Activated CD4-positive, CD25-positive, alpha-beta regulatory T cell treated with anti-CD3 and anti-CD28 coated beads, Interleukin-2, amount 50 U/mL, for 72 hours (primary cell): ENCODE measurements around the gene DBF4B.

Experiments used
- DNase-seq: peaks from one replicate; pipeline ENCODE4 v3.0.0; 2021

Gene DBF4B

GRCh38 chr17:44779211-44780025 lies 71.0 kb downstream of the DBF4B start:
- DNase-seq, result peak; percentile 85

- DNase-seq, result no peak
These were observed 71.7 kb downstream of the DBF4B start for GRCh38 chr17:44780161-44780560.

DNA sequence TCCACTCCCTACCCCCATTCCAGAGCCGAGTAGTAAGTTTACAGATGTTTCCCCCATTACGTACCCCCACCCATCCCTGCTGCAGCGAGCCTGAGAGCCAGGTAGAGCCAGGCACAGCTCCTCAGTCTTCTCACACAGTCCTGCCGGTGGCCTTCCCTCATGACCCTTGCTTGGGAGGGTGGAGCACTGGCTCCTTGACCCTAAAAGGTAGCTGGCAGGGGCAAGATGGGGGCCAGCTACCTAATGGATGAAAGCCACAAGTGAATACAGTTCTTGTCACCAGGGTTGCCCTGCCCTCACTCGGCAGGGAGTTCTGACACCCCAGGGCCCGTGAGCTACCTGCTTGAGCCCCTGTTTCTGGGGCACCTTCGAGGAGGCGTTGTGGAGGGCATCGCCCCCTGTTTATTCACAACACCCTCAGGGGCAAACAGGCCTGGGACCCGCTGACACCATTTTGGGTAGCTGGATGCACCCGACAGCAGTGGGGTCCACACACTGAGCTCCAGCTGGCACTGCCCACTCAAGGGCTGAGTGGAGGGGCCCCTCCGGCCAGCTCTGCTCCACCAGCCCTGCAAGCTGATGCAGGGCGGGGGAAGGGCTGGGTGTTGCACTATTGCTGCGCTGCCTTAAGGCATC lies 72.5 kb downstream of the DBF4B start:
- DNase-seq, result no peak

DNA sequence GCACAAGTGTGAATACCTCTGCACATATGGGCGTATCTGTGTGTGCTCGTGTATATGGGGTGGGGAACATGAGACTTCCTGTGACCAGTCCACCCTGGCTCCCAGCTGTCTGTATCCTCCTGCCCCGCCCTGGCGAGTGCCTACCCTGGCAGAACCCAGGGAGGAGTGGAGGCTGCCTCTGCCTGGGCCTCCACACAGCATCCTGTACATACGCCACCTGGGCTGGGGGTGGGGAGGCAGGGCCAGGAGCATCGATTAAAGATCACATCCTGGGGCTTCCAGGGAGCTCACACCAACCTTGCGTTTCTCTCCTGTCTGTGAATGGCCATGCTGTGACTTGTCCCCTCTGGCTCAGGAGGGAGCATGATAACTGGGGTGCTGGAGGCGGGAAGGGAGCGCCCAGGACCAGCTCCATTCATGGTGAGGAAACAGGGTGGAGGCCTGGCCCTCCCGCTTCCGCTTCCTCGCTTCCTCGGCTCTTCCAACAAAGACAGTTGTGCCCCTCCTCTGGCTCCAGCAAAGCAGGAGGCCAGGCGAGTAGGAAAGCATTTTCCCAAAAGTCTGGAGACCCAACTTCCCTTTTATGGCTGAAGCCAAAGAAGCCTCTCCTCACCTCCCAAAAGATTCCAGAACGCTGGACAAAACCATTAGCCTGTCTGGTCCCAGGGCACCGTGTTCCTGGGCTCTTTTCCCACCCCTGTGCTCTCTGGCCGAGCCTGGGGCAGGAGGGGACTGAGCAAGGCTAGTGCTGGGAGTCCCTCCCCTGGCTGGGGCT lies 73.3 kb downstream of the DBF4B start:
- DNase-seq, result no peak

DNA sequence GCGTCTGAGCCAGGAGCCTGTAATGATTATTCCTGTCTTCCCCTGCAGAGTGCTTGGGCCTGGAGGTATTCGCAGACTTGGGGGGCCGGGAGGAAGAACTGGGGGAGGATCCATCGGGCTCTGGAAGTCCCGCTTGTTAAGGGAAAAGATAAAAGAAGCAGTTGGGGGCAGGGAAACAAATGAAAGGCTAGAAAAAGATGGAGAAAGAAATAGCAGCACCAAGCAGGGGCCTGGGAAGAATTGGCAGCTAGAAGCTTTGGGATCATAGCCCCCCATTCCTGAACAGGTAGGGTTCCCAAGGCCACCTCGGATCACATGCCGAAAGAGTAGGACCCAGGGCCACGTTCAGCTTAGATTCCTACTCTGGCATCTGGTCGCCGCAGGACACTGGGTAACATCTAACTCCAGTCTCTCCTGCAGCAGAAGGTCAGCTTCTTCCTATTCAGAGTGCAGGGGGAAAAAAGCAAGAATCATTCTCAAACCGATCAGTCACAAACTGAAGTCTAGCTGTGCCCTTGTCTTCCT lies 73.9 kb downstream of the DBF4B start:
- no peak for DNase-seq

- no peak for DNase-seq
These were observed 77.5 kb downstream of the DBF4B start for GRCh38 chr17:44785921-44786320.

GRCh38 chr17:44786551-44787081 lies 78.2 kb downstream of the DBF4B start:
- DNase-seq, result no peak

DNA sequence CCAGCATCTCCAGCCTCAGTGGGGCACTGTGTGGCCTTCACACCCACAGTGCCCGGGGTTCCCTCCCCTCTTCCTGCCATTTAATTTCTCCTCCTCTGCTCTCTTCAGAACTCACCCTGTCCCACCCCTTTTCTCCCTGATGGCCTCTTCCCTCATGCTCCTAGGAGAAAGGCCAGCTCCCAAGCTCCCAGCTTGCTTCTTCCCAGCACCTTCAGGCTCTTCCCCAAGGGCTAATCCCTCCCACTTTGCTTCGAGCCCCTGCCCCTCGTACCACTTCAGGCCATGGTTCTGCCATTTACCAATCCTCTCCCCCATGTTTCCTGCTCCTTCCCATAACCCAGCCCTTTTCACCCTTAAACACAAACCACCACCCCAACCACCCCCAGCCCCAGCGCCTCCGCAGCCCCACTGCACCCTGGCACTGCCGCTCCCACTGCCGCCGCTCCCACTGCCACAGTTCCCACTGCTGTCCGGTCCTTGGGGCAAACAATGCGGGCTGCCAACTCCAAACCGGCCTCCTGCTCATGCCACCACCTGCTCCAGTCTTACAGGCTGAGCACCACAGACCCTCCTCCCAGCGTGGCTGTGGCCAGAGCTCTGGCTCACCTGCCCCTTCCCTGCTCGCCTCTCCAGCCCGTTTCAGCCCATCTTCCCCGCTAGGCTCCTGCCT lies 78.9 kb downstream of the DBF4B start:
- no peak for DNase-seq

DNA sequence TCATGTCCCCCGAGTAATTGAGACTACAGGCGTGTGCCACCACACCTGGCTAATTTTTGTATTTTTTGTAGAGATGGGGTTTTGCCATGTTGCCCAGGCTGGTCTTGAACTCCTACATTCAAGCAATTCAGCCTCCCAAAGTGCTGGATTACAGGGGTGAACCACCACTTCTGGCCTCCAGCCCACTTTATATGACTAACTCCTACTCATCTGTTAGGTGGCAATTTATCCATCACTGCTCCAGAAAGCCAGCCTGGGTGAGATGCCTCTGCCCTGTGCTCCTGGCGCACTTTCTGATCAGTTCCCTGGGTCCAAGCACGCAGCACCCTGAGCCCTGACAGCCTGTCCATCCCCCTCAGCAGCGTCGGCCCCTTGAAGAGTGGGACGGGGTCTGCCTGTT lies 79.7 kb downstream of the DBF4B start:
- no peak for DNase-seq

DNA sequence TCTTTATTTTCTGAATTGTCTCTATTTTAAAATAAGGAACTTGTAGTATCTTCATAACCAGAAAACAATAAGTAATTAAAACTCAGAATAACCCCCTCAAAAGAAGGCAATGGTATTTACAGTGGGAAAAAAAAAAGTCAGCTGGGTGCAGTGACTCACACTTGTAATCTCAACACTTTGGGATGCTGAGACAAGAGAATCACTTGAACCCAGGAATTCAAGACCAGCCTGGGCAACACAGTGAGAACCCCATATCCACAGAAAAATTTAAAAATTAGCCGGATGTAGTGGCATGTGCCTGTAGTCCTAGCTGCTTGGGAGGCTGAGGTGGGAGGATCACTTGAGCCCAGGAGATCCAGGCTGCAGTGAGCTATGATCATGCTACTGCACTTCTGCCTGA lies 83.8 kb downstream of the DBF4B start:
- no peak for DNase-seq

- no peak for DNase-seq
These were observed 85.7 kb downstream of the DBF4B start for GRCh38 chr17:44793885-44794842.

- no peak for DNase-seq
These were observed 86.5 kb downstream of the DBF4B start for GRCh38 chr17:44794851-44795413.

DNA sequence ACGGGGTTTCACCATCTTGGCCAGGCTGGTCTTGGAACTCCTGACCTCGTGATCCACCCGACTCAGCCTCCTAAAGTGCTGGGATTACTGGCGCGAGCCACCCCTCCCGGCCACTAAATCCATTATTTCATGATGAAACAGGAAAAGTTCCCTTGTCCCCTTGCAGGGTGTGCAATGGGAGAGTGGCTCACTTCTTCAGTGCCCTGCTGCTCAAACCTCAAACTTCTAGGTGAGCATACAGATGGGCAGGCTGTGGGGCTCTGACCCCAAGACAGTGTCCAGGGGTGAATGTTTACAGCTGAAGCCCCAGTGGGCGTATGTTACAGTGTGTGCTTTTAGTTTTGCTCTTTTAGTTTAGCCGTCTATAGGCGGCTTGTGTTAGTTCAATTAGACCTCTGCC lies 87.0 kb downstream of the DBF4B start:
- no peak for DNase-seq

GRCh38 chr17:44795928-44796327 lies 87.5 kb downstream of the DBF4B start:
- DNase-seq, result no peak

DNA sequence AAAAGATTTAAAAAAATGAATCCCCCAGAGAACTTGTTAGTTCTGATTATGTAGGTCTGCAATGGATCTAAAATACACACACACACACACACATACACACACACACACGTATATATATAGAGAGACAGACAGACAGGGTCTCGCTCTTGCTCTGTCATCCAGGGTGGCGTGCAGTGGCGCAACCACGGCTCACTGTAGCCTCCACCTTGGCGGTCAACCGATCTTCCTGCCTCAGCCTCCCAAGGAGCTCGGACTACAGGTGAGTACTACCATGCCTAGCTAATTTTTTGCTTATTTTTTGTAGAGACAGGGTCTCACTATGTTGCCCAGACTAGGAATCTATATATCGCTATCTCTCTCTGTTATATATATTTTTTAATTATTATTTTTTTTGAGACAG lies 88.3 kb downstream of the DBF4B start:
- no peak for DNase-seq

DNA sequence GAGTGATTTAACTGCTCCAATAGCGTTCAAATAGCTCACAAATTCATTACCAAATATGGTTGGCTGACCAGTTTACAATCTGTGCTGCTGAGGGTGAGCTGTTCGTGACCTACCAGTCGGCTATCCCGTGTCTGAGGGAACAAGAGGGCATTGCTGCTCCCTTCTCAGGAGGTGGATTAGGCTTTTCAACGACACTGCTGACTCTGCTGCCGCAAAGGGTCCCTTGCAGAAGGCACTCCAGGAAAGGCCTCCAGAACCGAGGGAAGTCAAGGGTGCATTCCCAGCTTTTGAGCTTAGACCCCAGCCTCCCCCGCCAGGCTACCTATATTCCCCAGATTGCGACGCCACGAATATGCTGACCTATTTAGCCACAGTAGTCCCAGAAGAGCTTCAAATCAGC lies 89.3 kb downstream of the DBF4B start:
- no peak for DNase-seq

DNA sequence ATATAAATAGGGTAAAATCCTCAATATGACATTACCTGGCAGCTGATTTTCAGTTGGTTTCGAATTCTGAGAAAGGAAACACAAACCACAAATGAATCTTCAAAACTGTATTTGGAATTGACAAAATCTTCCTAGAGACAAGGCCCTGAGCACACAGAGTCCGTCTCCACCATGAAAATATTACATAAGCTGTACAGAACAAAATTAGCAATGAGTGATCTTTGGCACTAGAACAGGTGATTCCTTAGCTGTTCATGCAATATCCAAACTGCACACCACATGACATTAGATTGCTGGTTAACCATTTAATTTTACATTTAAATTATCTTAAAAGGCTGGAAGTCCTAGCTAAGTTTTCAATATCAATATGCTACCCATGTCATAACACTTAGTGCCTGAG lies 89.9 kb downstream of the DBF4B start:
- DNase-seq, result no peak
